ENCODE data around the gene NPB.

NPB gene

DNA sequence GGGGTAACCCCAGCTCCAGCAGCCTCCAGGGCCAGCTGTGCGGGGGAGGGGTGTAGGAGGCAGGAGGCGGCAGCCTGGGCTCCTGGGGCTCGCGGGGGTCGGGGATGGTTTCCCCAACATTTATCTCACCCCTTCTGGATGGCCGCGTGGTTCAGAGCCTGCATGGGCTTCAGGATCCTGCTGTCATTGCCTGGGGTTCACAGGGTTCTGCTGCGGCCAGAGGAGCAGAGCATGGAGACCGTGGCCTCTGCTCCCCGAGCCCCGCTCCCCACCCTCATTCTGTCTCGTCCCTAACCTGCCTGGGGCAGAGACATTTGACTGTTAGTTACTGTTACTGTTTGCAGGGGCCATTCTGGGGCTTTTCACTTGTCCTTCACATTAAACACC lies 40.1 kb downstream of the NPB start:
- H3K4me3 ChIP-seq (ENCODE audit: low read depth, low read length) = no peak overlapping the region
- no peak for TF ChIP-seq CTCF (IDR thresholded peaks at IDR 0.05; ENCODE audit: insufficient read depth, low read depth, low read length, missing control alignments)
- DNase-seq (ENCODE audit: low read depth) = no peak

GRCh38 chr17:81944858-81945257 lies 42.8 kb downstream of the NPB start:
- no peak for DNase-seq (ENCODE audit: low read depth)
- H3K4me3 ChIP-seq (ENCODE audit: low read depth, low read length) = no peak overlapping the region
- TF ChIP-seq CTCF (IDR thresholded peaks at IDR 0.05; ENCODE audit: insufficient read depth, low read depth, low read length, missing control alignments) = no peak

DNA sequence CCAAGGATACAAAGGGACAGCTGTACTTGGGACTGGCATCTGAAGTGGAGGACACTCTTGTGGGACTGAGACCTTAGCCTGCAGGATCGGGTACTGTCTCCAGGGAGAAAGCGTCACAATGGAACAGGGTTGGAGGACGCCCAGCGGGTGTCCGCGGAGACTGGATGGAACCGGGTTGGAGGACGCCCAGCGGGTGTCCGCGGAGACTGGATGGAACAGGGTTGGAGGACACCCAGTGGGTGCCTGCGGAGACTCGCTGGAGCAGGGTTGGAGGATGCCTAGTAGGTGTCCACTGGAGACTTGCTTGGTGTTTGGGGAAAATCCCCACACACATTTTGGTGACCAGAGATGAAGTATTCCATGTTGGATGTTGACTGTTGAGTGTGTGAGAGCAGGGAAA lies 45.2 kb downstream of the NPB start, which contains the start of gene MYADML2:
TSS of gene MYADML2 (minus strand) at position 45 of the 400 bp plus-strand sequence. CDS start 5,492 bp downstream, outside the sequence.
- no peak for DNase-seq (ENCODE audit: low read depth)
- no peak within 1 kb of the TSS for H3K4me3 ChIP-seq (ENCODE audit: low read depth, low read length)
- no peak for TF ChIP-seq CTCF (IDR thresholded peaks at IDR 0.05; ENCODE audit: insufficient read depth, low read depth, low read length, missing control alignments)

- no peak overlapping the region for H3K4me3 ChIP-seq (ENCODE audit: low read depth, low read length)
- no peak for DNase-seq (ENCODE audit: low read depth)
- TF ChIP-seq CTCF (IDR thresholded peaks at IDR 0.05; ENCODE audit: insufficient read depth, low read depth, low read length, missing control alignments) = no peak
Observed at GRCh38 chr17:81948635-81949378, 46.8 kb downstream of the NPB start.

- no peak for TF ChIP-seq CTCF (IDR thresholded peaks at IDR 0.05; ENCODE audit: insufficient read depth, low read depth, low read length, missing control alignments)
- H3K4me3 ChIP-seq (ENCODE audit: low read depth, low read length) = no peak overlapping the region
- no peak for DNase-seq (ENCODE audit: low read depth)
Observed at GRCh38 chr17:81950501-81950900, 48.5 kb downstream of the NPB start.

- H3K4me3 ChIP-seq (ENCODE audit: low read depth, low read length) = no peak overlapping the region
- no peak for TF ChIP-seq CTCF (IDR thresholded peaks at IDR 0.05; ENCODE audit: insufficient read depth, low read depth, low read length, missing control alignments)
- DNase-seq (ENCODE audit: low read depth) = no peak
Observed at GRCh38 chr17:81951785-81952684, 50.0 kb downstream of the NPB start.
